Transverse colon (tissue), 4 donors: ENCODE measurements around the gene ZNHIT6. TPM values are rescaled to one million over a fixed set of nuclear protein-coding genes. Genes with fewer than 3 reads are reported as not detected.

Experiments used
- DNase-seq: peaks from one replicate; pipeline ENCODE4 v3.0.0-alpha.2; 2019
- H3K27ac ChIP-seq, 4 donors: fragments of 200-600 bp; sonication (generic); 2 replicates each; pipeline ENCODE4 v1.5.1; 2016 to 2018; ENCODE audit warnings: inconsistent platforms in 4 of 4
- H3K27me3 ChIP-seq: fragments of 200-600 bp; sonication (generic); 2 replicates; pipeline ENCODE4 v1.5.1; 2017; ENCODE audit warnings: inconsistent platforms
- H3K36me3 ChIP-seq, 4 donors: fragments of 200-600 bp; sonication (generic); 2 replicates each; pipeline ENCODE4 v1.5.1; 2017 to 2019; ENCODE audit warnings: inconsistent platforms in 4 of 4
- H3K4me1 ChIP-seq, 4 donors: fragments of 200-600 bp; sonication (generic); 2 replicates each; pipeline ENCODE4 v1.5.1; 2017 to 2020; ENCODE audit warnings: inconsistent platforms in 4 of 4
- H3K4me3 ChIP-seq, 4 donors: fragments of 200-600 bp; sonication (generic); 1 replicate in 1 of 4; 2 replicates in 3 of 4; pipeline versions ENCODE4 v1.5.1 to v1.6.1; 2017 to 2019; ENCODE audit warnings: inconsistent platforms in 4 of 4
- H3K9me3 ChIP-seq, 2 donors: fragments of 200-600 bp; sonication (generic); 2 replicates each; pipeline ENCODE4 v1.5.1; 2017 to 2019; ENCODE audit warnings: inconsistent platforms in 2 of 2
- EP300 ChIP-seq: sonication (generic); formaldehyde crosslinking; IDR thresholded peaks from one replicate; pipeline ENCODE4 v1.6.1; 2017; ENCODE audit warnings: antibody characterized with exemption, low read depth
- POLR2A ChIP-seq: fragments of 450-650 bp; IDR thresholded peaks from one replicate; pipeline ENCODE4 v1.6.1; 2016; ENCODE audit warnings: antibody characterized with exemption, mild to moderate bottlenecking, moderate library complexity
- POLR2AphosphoS5 ChIP-seq, 3 donors: sonication (generic); formaldehyde crosslinking; IDR thresholded peaks; one replicate each; pipeline ENCODE4 v1.6.1; 2016; ENCODE audit warnings: antibody characterized with exemption in 3 of 3
- WGBS, 2 donors: methylation state at CpG; one replicate each; pipeline ENCODE4 v1.1.5; 2018; ENCODE audit warnings: low coverage in 1 of 2; 5-methylcytosine and 5-hydroxymethylcytosine counted together
- in situ Hi-C, 4 donors: fragments of 200-750 bp; cut with MboI; loops; one replicate each; pipeline versions ENCODE4 v1.15.0 to v1.15.1; 2017; ENCODE audit warnings: low sequenced_read_pairs in 3 of 4, low pct_ligation_motif_present in 1 of 4, low pct_unique_long_range_greater_than_20kb in 1 of 4
- intact Hi-C: fragments of 100-400 bp; cut with DNase I; formaldehyde crosslinking; loops from one replicate; pipeline ENCODE4 v1.15.1; 2023; ENCODE audit warnings: low total_unique reads
- total RNA-seq, 4 donors: library from RNA; depleted of rRNA; stranded (reverse); fragments of >200 nt; gene quantifications; one replicate each; pipeline ENCODE4 v1.1.0, GENCODE V29; 2016
- TF ChIP-seq, protein P1 (sequence below), 5 experiments: fragments of 200-600 bp in 3 of 5; fragments of 450-650 bp in 2 of 5; sonication (generic) in 3 of 5; IDR thresholded peaks; 1 replicate in 2 of 5; 2 replicates in 3 of 5; pipeline ENCODE4 v1.5.1; 2016 to 2017; ENCODE audit warnings: antibody characterized with exemption in 5 of 5, inconsistent platforms in 3 of 5, mild to moderate bottlenecking in 2 of 5, moderate library complexity in 1 of 5

Gene ZNHIT6
- total RNA-seq, 4 donors from 2014 or later = 2.6 to 7.8 (median 4.8) TPM

DNA sequence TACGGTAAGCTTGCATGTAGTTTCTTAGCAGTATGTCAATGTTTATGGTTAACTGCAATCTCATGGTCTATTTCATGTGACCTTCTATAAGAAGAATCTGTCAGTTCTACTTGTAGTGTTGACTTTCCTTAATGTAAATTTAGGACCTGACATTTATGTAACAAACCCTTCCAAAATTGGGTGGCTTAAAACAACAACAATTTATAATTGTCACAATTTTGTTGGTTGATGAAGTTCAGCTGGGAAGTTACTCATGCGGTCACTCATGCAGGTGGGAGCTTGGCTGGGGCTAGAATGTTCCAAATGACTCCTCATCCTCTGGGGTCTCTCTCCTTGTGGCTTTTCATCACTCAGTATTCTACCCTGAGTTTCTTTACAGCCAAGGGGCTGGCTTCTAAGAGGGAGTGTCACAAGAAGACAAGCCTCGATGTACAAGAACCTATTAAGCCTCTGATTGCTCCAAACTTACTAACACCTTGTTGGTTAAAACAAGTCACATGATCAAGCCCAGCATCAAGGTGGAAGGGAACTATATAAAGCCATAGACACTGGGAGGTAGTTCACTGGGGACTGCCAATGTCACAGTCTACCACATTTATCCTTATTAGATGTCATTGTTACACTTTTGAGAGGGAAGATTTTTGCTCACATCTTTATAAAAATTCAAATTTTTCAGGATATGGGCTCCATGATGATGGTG lies 103.8 kb downstream of the ZNHIT6 start:
- Histone ChIP-seq H3K36me3 (no peaks in the 10 kb centered on the region), H3K27me3 (no peaks in the 10 kb centered on the region), H3K4me3 (no peak overlapping the region), H3K27ac (no peak overlapping the region), H3K9me3 (no peaks in the 10 kb centered on the region), H3K4me1 (peaks cover 0 to 7% (median 0%) of the 10 kb centered on the region in 4 donors)
- WGBS, 2 donors = 64 to 74% methylated on average over 3 of the region's 3 CpGs
- DNase-seq = no peak
- TF ChIP-seq, protein P1, sequence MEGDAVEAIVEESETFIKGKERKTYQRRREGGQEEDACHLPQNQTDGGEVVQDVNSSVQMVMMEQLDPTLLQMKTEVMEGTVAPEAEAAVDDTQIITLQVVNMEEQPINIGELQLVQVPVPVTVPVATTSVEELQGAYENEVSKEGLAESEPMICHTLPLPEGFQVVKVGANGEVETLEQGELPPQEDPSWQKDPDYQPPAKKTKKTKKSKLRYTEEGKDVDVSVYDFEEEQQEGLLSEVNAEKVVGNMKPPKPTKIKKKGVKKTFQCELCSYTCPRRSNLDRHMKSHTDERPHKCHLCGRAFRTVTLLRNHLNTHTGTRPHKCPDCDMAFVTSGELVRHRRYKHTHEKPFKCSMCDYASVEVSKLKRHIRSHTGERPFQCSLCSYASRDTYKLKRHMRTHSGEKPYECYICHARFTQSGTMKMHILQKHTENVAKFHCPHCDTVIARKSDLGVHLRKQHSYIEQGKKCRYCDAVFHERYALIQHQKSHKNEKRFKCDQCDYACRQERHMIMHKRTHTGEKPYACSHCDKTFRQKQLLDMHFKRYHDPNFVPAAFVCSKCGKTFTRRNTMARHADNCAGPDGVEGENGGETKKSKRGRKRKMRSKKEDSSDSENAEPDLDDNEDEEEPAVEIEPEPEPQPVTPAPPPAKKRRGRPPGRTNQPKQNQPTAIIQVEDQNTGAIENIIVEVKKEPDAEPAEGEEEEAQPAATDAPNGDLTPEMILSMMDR (IDR thresholded peaks at IDR 0.05) = no peak
- TF ChIP-seq POLR2A (no peak), EP300 (no peak), POLR2AphosphoS5 (IDR thresholded peaks at IDR 0.05) (no peak)
- intact Hi-C loops (no loop called here), in situ Hi-C loops (no loop called here)

DNA sequence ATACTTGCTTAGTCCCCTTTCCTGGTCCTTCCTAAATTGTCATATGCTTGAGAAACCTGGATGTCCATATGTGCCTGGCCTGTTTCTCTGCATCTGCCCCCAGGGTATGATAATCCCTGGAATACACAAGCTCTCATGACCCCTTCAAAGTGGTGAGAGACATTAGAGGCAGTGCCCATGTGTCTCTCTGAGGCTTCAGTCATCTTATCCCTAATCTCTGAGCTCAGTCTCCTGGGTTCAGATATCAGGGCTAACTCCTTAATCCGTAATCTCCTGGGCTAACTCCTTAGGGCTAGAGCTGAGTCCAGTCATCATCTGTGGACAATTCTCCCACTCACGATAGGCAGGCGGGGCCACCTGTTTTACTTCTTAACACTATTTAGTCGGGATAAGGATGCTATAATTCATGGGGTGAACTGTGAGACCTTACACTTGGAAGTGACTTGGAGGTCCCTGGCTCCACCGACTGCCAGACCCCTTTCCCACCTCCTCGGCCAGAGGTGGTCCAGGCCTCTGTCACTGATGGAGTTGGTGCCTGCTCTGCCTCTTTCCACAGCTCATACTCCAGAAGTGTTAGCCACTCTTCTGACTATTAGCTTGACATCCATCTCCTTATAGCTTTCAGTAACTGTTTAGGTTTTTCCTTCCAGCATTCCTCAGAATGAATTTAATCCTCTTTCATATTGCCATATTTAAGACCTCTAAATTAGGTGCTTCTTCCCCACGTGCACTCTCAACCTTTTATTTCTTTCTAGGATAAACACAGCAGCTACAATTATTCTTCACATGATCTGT lies 105.0 kb downstream of the ZNHIT6 start:
- H3K27me3 ChIP-seq = no peaks in the 10 kb centered on the region
- no peak for DNase-seq
- no peak overlapping the region for H3K27ac ChIP-seq
- H3K4me3 ChIP-seq = no peak overlapping the region
- H3K36me3 ChIP-seq = no peaks in the 10 kb centered on the region
- peaks cover 0 to 7% (median 0%) of the 10 kb centered on the region in 4 donors for H3K4me1 ChIP-seq
- intact Hi-C loops (no loop called here), in situ Hi-C loops (no loop called here)
- 29 to 77% methylated on average over 1 to 7 of the region's 7 CpGs for WGBS, 2 donors
- TF ChIP-seq POLR2A (no peak), EP300 (no peak), POLR2AphosphoS5 (IDR thresholded peaks at IDR 0.05) (no peak)
- TF ChIP-seq, protein P1 (IDR thresholded peaks at IDR 0.05) = no peak
- H3K9me3 ChIP-seq = no peaks in the 10 kb centered on the region

DNA sequence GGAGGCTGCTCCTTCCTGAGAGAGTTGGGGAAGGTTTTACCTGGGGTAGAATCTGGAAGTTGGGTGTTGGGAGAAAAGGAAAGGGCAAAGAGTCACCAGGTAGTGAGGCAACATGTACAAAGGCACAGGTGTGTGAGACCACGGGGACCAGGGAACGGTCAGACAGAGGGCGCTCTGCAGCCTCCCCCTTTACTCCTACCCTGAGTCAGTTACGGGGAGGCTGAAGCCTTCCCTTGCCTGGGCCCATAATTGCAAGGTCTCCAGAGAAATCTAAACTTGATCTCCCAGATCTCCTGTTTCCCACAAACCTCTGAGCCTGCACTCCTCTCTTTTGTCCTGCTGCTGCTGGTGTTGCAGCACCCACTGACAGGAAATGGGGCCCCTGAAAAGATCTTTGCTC lies 105.7 kb downstream of the ZNHIT6 start:
- no peak overlapping the region for H3K27ac ChIP-seq
- H3K4me1 ChIP-seq = peaks cover 0 to 7% (median 0%) of the 10 kb centered on the region in 4 donors
- H3K27me3 ChIP-seq = no peaks in the 10 kb centered on the region
- TF ChIP-seq POLR2AphosphoS5 (IDR thresholded peaks at IDR 0.05) (no peak), EP300 (no peak), POLR2A (no peak)
- TF ChIP-seq, protein P1 (IDR thresholded peaks at IDR 0.05) = no peak
- intact Hi-C loops = no loop called here
- no peak overlapping the region for H3K4me3 ChIP-seq
- no peaks in the 10 kb centered on the region for H3K36me3 ChIP-seq
- H3K9me3 ChIP-seq = no peaks in the 10 kb centered on the region
- 83% methylated on average over 4 of the region's 4 CpGs; no CpG with 5 or more reads in 1 of the 2 donors for WGBS, 2 donors
- in situ Hi-C loops = no loop called here
- no peak for DNase-seq

GRCh38 chr1:85601901-85602300 lies 106.3 kb downstream of the ZNHIT6 start:
- intact Hi-C loops = no loop called here

More at GRCh38 chr1:85601901-85602300, 106.3 kb downstream of the ZNHIT6 start:
- DNase-seq = no peak
- Histone ChIP-seq H3K27ac (no peak overlapping the region), H3K9me3 (no peaks in the 10 kb centered on the region), H3K4me1 (peaks cover 0 to 7% (median 0%) of the 10 kb centered on the region in 4 donors), H3K27me3 (no peaks in the 10 kb centered on the region), H3K36me3 (no peaks in the 10 kb centered on the region), H3K4me3 (no peak overlapping the region)
- 45 to 60% methylated on average over 4 of the region's 4 CpGs for WGBS, 2 donors
- in situ Hi-C loops = no loop called here
- TF ChIP-seq POLR2AphosphoS5 (IDR thresholded peaks at IDR 0.05) (no peak), POLR2A (no peak), EP300 (no peak)
- TF ChIP-seq, protein P1 (IDR thresholded peaks at IDR 0.05) = no peak
